ENCODE data around the gene TNFAIP2.

TNFAIP2 gene

GRCh38 chr14:103137689-103138300 lies 14.5 kb downstream of the TNFAIP2 start:
- no peak for DNase-seq (ENCODE audit: low read depth)
- TF ChIP-seq, protein P1, sequence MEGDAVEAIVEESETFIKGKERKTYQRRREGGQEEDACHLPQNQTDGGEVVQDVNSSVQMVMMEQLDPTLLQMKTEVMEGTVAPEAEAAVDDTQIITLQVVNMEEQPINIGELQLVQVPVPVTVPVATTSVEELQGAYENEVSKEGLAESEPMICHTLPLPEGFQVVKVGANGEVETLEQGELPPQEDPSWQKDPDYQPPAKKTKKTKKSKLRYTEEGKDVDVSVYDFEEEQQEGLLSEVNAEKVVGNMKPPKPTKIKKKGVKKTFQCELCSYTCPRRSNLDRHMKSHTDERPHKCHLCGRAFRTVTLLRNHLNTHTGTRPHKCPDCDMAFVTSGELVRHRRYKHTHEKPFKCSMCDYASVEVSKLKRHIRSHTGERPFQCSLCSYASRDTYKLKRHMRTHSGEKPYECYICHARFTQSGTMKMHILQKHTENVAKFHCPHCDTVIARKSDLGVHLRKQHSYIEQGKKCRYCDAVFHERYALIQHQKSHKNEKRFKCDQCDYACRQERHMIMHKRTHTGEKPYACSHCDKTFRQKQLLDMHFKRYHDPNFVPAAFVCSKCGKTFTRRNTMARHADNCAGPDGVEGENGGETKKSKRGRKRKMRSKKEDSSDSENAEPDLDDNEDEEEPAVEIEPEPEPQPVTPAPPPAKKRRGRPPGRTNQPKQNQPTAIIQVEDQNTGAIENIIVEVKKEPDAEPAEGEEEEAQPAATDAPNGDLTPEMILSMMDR (conservative IDR thresholded peaks at IDR 0.05; ENCODE audit: control insufficient read depth, insufficient read depth, low read depth, low read length), result no peak
- H3K4me3 ChIP-seq (ENCODE audit: control insufficient read depth, low read depth, low read length), result no peak overlapping the region

- no peak for DNase-seq (ENCODE audit: low read depth)
- H3K4me3 ChIP-seq (ENCODE audit: control insufficient read depth, low read depth, low read length), result no peak overlapping the region
- TF ChIP-seq, protein P1 (conservative IDR thresholded peaks at IDR 0.05; ENCODE audit: control insufficient read depth, insufficient read depth, low read depth, low read length), result no peak
These were observed 15.3 kb downstream of the TNFAIP2 start for GRCh38 chr14:103138301-103139131.

- TF ChIP-seq, protein P1 (conservative IDR thresholded peaks at IDR 0.05; ENCODE audit: control insufficient read depth, insufficient read depth, low read depth, low read length), result no peak
- H3K4me3 ChIP-seq (ENCODE audit: control insufficient read depth, low read depth, low read length), result no peak overlapping the region
- no peak for DNase-seq (ENCODE audit: low read depth)
These were observed 16.1 kb downstream of the TNFAIP2 start for GRCh38 chr14:103139132-103140025.

GRCh38 chr14:103140316-103141109 lies 17.3 kb downstream of the TNFAIP2 start:
- DNase-seq (ENCODE audit: low read depth), result no peak
- H3K4me3 ChIP-seq (ENCODE audit: control insufficient read depth, low read depth, low read length), result no peak overlapping the region
- TF ChIP-seq, protein P1 (conservative IDR thresholded peaks at IDR 0.05; ENCODE audit: control insufficient read depth, insufficient read depth, low read depth, low read length), result no peak

DNA sequence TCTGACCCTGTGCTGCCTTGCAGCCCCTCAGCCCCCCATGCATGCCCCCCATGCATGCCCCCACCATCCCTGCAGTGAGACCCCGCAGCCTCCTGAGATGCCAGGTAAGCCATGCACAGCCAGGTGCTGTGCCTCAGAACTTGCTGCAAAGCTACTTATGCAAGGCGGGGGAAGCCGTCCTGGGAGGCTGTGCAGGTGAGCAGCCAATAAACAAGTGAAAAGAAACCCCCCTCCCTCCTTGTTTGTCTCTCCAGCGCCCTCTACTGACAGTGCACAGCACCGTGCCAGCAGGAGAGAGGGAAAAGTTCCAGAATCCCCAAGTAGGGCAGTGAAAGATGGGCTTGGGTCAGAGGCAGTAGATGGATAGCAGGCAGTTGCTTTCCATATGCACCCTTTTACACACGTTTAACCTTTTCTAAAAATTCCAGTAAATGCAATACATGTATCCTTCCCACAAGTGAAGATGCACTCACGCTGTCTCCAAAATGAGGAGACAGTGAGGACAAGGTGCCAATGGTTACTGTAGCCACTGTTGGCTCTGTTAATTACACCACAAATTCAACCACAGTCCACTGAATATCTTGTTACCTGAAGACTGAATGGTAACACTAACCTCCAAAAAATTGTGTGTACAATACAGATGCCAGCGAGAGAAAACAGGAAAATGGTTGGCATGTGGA lies 18.0 kb downstream of the TNFAIP2 start:
- peak; percentile 55 for DNase-seq (ENCODE audit: low read depth)

More for the DNA sequence above, 18.0 kb downstream of the TNFAIP2 start:
- TF ChIP-seq, protein P1 (conservative IDR thresholded peaks at IDR 0.05; ENCODE audit: control insufficient read depth, insufficient read depth, low read depth, low read length), result peak; percentile 87
- H3K4me3 ChIP-seq (ENCODE audit: control insufficient read depth, low read depth, low read length), result no peak overlapping the region
